IMR-90 (cell line): ENCODE measurements around the gene NAPA. TPM values are rescaled to one million over a fixed set of nuclear protein-coding genes. Genes with fewer than 3 reads are reported as not detected.

ENCODE experiments used
- ATAC-seq: fragments of 200-7000 bp; cut with Tn5 transposase; 2 replicates; pipeline ENCODE4 v1.9.1; 2020; ENCODE audit warnings: low read depth, mild to moderate bottlenecking, moderate library complexity
- BruUV-seq: library from RNA; stranded (reverse); fragments of 400-500 nt; replicated peaks from 2 replicates; lab custom pipeline; 2021; lab: Mats Ljungman, UMichigan
- CTCF ChIA-PET: fragments of 300-600 bp; formaldehyde crosslinking; extraction: SDS; loops from one replicate; lab custom pipeline; 2021; ENCODE audit warnings: antibody characterized with exemption; lab: Yijun Ruan, JAX
- POLR2A ChIA-PET: fragments of 300-600 bp; sonication (Branson Sonifier 250); formaldehyde crosslinking; loops from one replicate; lab custom pipeline; 2022; ENCODE audit warnings: antibody characterized with exemption; ENCODE audit not compliant: unreplicated experiment; lab: Charles Lee
- DNase-seq: peaks from one replicate; pipeline ENCODE4 v3.0.0; 2013
- H2AFZ ChIP-seq: replicated peaks from 2 replicates; pipeline ENCODE3; 2013; ENCODE audit warnings: low read length, mild to moderate bottlenecking; ENCODE audit not compliant: poor library complexity
- H2AK5ac ChIP-seq: 2 replicates; pipeline ENCODE4 v1.6.1; 2013; ENCODE audit warnings: low read depth, low read length, inconsistent platforms
- H2AK9ac ChIP-seq: replicated peaks from 2 replicates; pipeline ENCODE3; 2013; ENCODE audit warnings: mild to moderate bottlenecking, low read depth, low read length, moderate library complexity; ENCODE audit not compliant: poor library complexity
- H2BK120ac ChIP-seq: 2 replicates; pipeline ENCODE4 v1.6.1; 2013; ENCODE audit warnings: low read depth, low read length, inconsistent platforms
- H2BK15ac ChIP-seq: 3 replicates; pipeline ENCODE4 v1.6.1; 2013; ENCODE audit warnings: low read depth, low read length, inconsistent platforms
- H2BK20ac ChIP-seq: 2 replicates; pipeline ENCODE4 v1.6.1; 2013; ENCODE audit warnings: low read depth, mild to moderate bottlenecking, inconsistent platforms, low read length, moderate library complexity
- H2BK5ac ChIP-seq: 2 replicates; pipeline ENCODE4 v1.6.1; 2013; ENCODE audit warnings: mild to moderate bottlenecking, low read depth, low read length, inconsistent platforms; ENCODE audit not compliant: poor library complexity, severe bottlenecking
- H3K14ac ChIP-seq: replicated peaks from 2 replicates; pipeline ENCODE4 v1.6.1; 2013; ENCODE audit warnings: low read depth, low read length, inconsistent platforms
- H3K18ac ChIP-seq: 2 replicates; pipeline ENCODE4 v1.6.1; 2013; ENCODE audit warnings: low read depth, low read length, control low read depth
- H3K23ac ChIP-seq: 2 replicates; pipeline ENCODE4 v1.6.1; 2013; ENCODE audit warnings: low read depth, low read length, inconsistent platforms
- H3K27ac ChIP-seq: 2 replicates; pipeline ENCODE4 v1.5.1; 2013; ENCODE audit warnings: mild to moderate bottlenecking, control low read depth, low read length; ENCODE audit not compliant: insufficient read depth
- H3K27me3 ChIP-seq: 2 replicates; pipeline ENCODE4 v1.6.1; 2013; ENCODE audit warnings: low read length; ENCODE audit not compliant: control insufficient read depth, insufficient read depth
- H3K36me3 ChIP-seq: 2 replicates; pipeline ENCODE4 v1.6.1; 2013; ENCODE audit warnings: low read length, mixed read lengths; ENCODE audit not compliant: control insufficient read depth, insufficient read depth
- H3K4ac ChIP-seq: 2 replicates; pipeline ENCODE4 v1.6.1; 2013; ENCODE audit warnings: low read depth, low read length, inconsistent platforms
- H3K4me1 ChIP-seq: 2 replicates; pipeline ENCODE4 v1.6.1; 2013; ENCODE audit warnings: low read length, mixed read lengths; ENCODE audit not compliant: control insufficient read depth, insufficient read depth
- H3K4me2 ChIP-seq: 2 replicates; pipeline ENCODE4 v1.6.1; 2013; ENCODE audit warnings: low read depth, mild to moderate bottlenecking, control low read depth, low read length, moderate library complexity
- H3K4me3 ChIP-seq: 2 replicates; pipeline ENCODE4 v1.5.1; 2013; ENCODE audit warnings: low read depth, mild to moderate bottlenecking, control low read depth, low read length, moderate library complexity; ENCODE audit not compliant: insufficient read depth
- H3K56ac ChIP-seq: 2 replicates; pipeline ENCODE4 v1.6.1; 2013; ENCODE audit warnings: low read length, inconsistent platforms; ENCODE audit not compliant: insufficient read depth; ENCODE audit errors: extremely low read depth
- H3K79me1 ChIP-seq, 2 experiments: 2 replicates each; pipeline ENCODE4 v1.6.1; 2013; ENCODE audit warnings: low read length in 2 of 2, inconsistent platforms in 1 of 2, low read depth in 1 of 2
- H3K9ac ChIP-seq: 2 replicates; pipeline ENCODE4 v1.6.1; 2013; ENCODE audit warnings: low read depth, low read length, control low read depth
- H3K9me1 ChIP-seq: 2 replicates; pipeline ENCODE4 v1.6.1; 2013; ENCODE audit warnings: low read length, inconsistent platforms; ENCODE audit not compliant: insufficient read depth
- H3K9me3 ChIP-seq: 2 replicates; pipeline ENCODE4 v1.6.1; 2013; ENCODE audit warnings: low read length; ENCODE audit not compliant: control insufficient read depth, insufficient read depth
- H4K20me1 ChIP-seq: 2 replicates; pipeline ENCODE4 v1.6.1; 2013; ENCODE audit warnings: low read length, inconsistent platforms; ENCODE audit not compliant: insufficient read depth
- H4K5ac ChIP-seq: 2 replicates; pipeline ENCODE4 v1.6.1; 2013; ENCODE audit warnings: mild to moderate bottlenecking, low read depth, low read length, control low read depth
- H4K8ac ChIP-seq, 2 experiments: 2 replicates each; pipeline ENCODE4 v1.6.1; 2013; ENCODE audit warnings: low read depth in 2 of 2, low read length in 2 of 2, control low read depth in 1 of 2, inconsistent platforms in 1 of 2
- H4K91ac ChIP-seq: 2 replicates; pipeline ENCODE4 v1.6.1; 2013; ENCODE audit warnings: low read depth, low read length, inconsistent platforms; ENCODE audit not compliant: insufficient read depth
- BHLHE40 ChIP-seq: fragments of 150-350 bp; IDR thresholded peaks from 2 replicates; pipeline ENCODE4 v1.6.1; 2016; ENCODE audit warnings: mild to moderate bottlenecking, low read depth, low read length
- CHD1 ChIP-seq: IDR thresholded peaks from 2 replicates; pipeline ENCODE4 v1.6.1; 2012; ENCODE audit warnings: low read depth, low read length, improper control_type of control experiment
- CTCF ChIP-seq: conservative IDR thresholded peaks from 2 replicates; pipeline ENCODE4 v1.5.1; 2012; ENCODE audit warnings: mild to moderate bottlenecking, low read depth, low read length, improper control_type of control experiment
- ELK1 ChIP-seq: fragments of 150-350 bp; IDR thresholded peaks from 2 replicates; pipeline ENCODE4 v1.6.1; 2016; ENCODE audit warnings: low read depth, mild to moderate bottlenecking, low read length, moderate library complexity, borderline replicate concordance
- MAFK ChIP-seq: IDR thresholded peaks from 2 replicates; pipeline ENCODE4 v1.6.1; 2012; ENCODE audit warnings: low read depth, low read length, improper control_type of control experiment
- MAZ ChIP-seq: IDR thresholded peaks from 2 replicates; pipeline ENCODE4 v1.6.1; 2012; ENCODE audit warnings: low read depth, mild to moderate bottlenecking, low read length, improper control_type of control experiment, moderate library complexity, borderline replicate concordance
- MXI1 ChIP-seq: IDR thresholded peaks from 2 replicates; pipeline ENCODE4 v1.6.1; 2012; ENCODE audit warnings: low read depth, mild to moderate bottlenecking, low read length, moderate library complexity, borderline replicate concordance
- NFE2L2 ChIP-seq: fragments of 150-350 bp; IDR thresholded peaks from 2 replicates; pipeline ENCODE4 v1.6.1; 2016; ENCODE audit warnings: low read depth, mild to moderate bottlenecking, low read length
- POLR2A ChIP-seq: IDR thresholded peaks from 2 replicates; pipeline ENCODE4 v1.6.1; 2012; ENCODE audit warnings: mild to moderate bottlenecking, low read depth, low read length
- RAD21 ChIP-seq: IDR thresholded peaks from 2 replicates; pipeline ENCODE4 v1.6.1; 2012; ENCODE audit warnings: low read length, improper control_type of control experiment
- RCOR1 ChIP-seq: IDR thresholded peaks from 2 replicates; pipeline ENCODE4 v1.6.1; 2012; ENCODE audit warnings: mild to moderate bottlenecking, low read length, improper control_type of control experiment; ENCODE audit not compliant: insufficient replicate concordance
- RFX5 ChIP-seq: IDR thresholded peaks from 2 replicates; pipeline ENCODE4 v1.8.0; 2012; ENCODE audit warnings: low read depth, mild to moderate bottlenecking, low read length, moderate library complexity
- SMC3 ChIP-seq: fragments of 150-350 bp; IDR thresholded peaks from 2 replicates; pipeline ENCODE4 v1.6.1; 2016; ENCODE audit warnings: low read depth, mild to moderate bottlenecking, antibody characterized with exemption, low read length, moderate library complexity
- WGBS, 2 experiments: methylation state at CpG; one replicate each; pipeline versions ENCODE4 v1.1.5 to v1.1.7; 2013; ENCODE audit warnings: missing lambda C conversion rate in 2 of 2; ENCODE audit not compliant: insufficient read length in 1 of 2; ENCODE audit errors: extremely low coverage in 2 of 2; 5-methylcytosine and 5-hydroxymethylcytosine counted together
- dilution Hi-C: fragments of 300-500 bp; cut with HindIII; formaldehyde crosslinking; loops from one replicate; pipeline ENCODE4 v1.14.3; 2018; ENCODE audit warnings: low sequenced_read_pairs; ENCODE audit not compliant: unreplicated experiment
- in situ Hi-C: fragments of 300-500 bp; cut with MboI; formaldehyde crosslinking; loops from 3 replicates; pipeline ENCODE4 v1.14.3; 2019; ENCODE audit warnings: low sequenced_read_pairs, inconsistent platforms, mixed read lengths
- intact Hi-C: fragments of 100-400 bp; cut with micrococcal nuclease; formaldehyde crosslinking; loops from 2 replicates; pipeline ENCODE4 v1.10.0; 2022
- polyA plus RNA-seq, 3 experiments: library from polyadenylated mRNA; depleted of rRNA; stranded (reverse); fragments of >200 nt; gene quantifications; 2 replicates each; pipeline ENCODE4 v1.2.3, GENCODE V29; 2012; ENCODE audit warnings: low replicate concordance in 1 of 3
- total RNA-seq: library from RNA; depleted of rRNA; stranded (reverse); fragments of >200 nt; gene quantifications from 2 replicates; pipeline ENCODE4 v1.2.3, GENCODE V29; 2012
- TF ChIP-seq, protein P1 (sequence below): fragments of 150-350 bp; IDR thresholded peaks from 2 replicates; pipeline ENCODE4 v1.6.1; 2017; ENCODE audit warnings: mild to moderate bottlenecking, antibody characterized with exemption, low read length, low read depth

Gene NAPA
- total and polyA plus RNA-seq, 2 of the 4 experiments (the other 2 are of a cell fraction), result 76.4 to 126 TPM

DNA sequence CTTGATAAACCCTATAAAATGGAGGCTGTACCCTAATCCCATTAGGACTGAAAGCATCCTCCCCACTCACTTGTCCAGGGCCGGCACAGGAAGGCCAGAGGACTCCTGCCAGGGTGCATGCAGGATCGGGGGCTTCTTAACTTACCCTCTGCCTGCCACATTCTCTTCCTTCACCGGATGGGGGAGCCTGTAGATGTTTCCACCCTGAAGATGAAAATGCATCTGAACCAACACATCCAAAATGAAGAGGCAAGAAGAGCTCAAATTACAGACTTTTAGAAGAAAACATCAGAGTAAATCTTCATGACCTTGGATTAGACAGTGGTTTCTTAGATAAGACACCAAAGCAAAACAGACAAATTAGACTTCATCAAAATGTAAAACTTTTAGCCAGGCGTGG lies 25.9 kb upstream of the NAPA start:
- no peak overlapping the region for H3K4ac ChIP-seq
- H4K5ac ChIP-seq, result no peak overlapping the region
- H3K79me1 ChIP-seq, result no peaks in the 10 kb centered on the region
- H3K27ac ChIP-seq, result no peak overlapping the region
- no peak overlapping the region for H4K8ac ChIP-seq
- H2BK5ac ChIP-seq, result no peak overlapping the region
- H3K4me1 ChIP-seq, result peaks cover 3% of the 10 kb centered on the region
- WGBS, 2 experiments, result no CpG with 5 or more reads among the region's 4 CpGs
- H3K9me1 ChIP-seq, result no peaks in the 10 kb centered on the region
- no peak overlapping the region for H2BK20ac ChIP-seq
- H2BK15ac ChIP-seq, result no peak overlapping the region
- H3K18ac ChIP-seq, result no peak overlapping the region
- BruUV-seq, result no TSS peak
- no peak overlapping the region for H3K14ac ChIP-seq
- H3K9me3 ChIP-seq, result no peaks in the 10 kb centered on the region
- no peak overlapping the region for H4K91ac ChIP-seq
- H3K27me3 ChIP-seq, result peaks cover 31% of the 10 kb centered on the region
- intact Hi-C loops (loop anchor here (1.0 to 2.0 kb wide), 2 partner anchors 68 to 158 kb away; partner anchors contain the start of gene BICRA), in situ Hi-C loops (no loop called here), dilution Hi-C loops (no loop called here)
- no peak overlapping the region; the same call in 1 of the 2 replicates for H2BK120ac ChIP-seq
- no peak overlapping the region for H2AK9ac ChIP-seq
- no peak overlapping the region for H3K4me2 ChIP-seq
- no peak overlapping the region; the same call in 1 of the 2 replicates for H2AK5ac ChIP-seq
- H4K20me1 ChIP-seq, result no peaks in the 10 kb centered on the region
- ChIA-PET CTCF (interaction anchor here (0.6 to 0.7 kb wide), 2 partner anchors 17 to 108 kb away, joined by 3 read pairs; no protein-coding TSS in a partner anchor), POLR2A (no interaction called here)
- H3K56ac ChIP-seq, result no peak overlapping the region
- no peak overlapping the region for H3K23ac ChIP-seq
- TF ChIP-seq CHD1 (no peak), MXI1 (no peak), MAZ (no peak), RAD21 (peak; percentile 39), CTCF (peak; percentile 44), MAFK (no peak), ELK1 (no peak), POLR2A (no peak), BHLHE40 (no peak), NFE2L2 (no peak), RCOR1 (no peak), RFX5 (no peak), SMC3 (peak; percentile 46; the same call in 1 of the 2 replicates)
- TF ChIP-seq, protein P1, sequence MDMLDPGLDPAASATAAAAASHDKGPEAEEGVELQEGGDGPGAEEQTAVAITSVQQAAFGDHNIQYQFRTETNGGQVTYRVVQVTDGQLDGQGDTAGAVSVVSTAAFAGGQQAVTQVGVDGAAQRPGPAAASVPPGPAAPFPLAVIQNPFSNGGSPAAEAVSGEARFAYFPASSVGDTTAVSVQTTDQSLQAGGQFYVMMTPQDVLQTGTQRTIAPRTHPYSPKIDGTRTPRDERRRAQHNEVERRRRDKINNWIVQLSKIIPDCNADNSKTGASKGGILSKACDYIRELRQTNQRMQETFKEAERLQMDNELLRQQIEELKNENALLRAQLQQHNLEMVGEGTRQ, result no peak
- peak; percentile 51 for DNase-seq
- peak overlapping the region; percentile 34 for H2AFZ ChIP-seq
- peak; percentile 84 for ATAC-seq
- no peak overlapping the region for H3K4me3 ChIP-seq
- no peak overlapping the region for H3K9ac ChIP-seq
- H3K36me3 ChIP-seq, result no peaks in the 10 kb centered on the region
